ENCODE results near the gene FGF14.

DNA sequence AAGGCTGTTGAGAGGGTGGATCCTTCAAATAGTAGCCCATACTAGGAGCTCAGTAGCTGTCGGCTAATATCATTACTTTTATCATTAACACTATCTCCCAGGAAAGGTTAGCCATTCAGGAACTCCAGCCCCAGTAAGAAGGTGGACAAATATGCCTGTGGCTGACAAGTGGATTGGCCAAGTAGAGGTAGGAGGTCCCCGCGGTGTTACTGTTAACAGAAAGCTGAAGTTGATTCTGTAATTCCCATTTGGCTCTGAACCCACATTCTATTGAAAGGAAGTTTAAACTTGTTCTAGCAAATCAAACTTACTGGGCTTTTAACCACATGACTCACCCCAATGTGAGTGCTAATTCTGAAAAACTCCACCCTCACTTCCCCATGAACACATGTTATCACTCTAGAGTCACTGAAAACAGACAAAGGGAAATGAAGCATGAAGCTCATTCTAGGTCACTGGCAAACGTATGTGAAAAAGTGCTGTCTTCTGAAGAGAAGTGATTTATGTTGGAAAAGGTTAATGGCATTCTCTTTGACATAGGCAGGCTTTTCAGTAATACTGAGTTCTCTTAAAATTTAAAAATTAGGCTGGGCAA, 273.5 kb downstream of the FGF14 start:
- TF ChIP-seq CTCF (IDR thresholded peaks at IDR 0.05): no peak
- no peak for TF ChIP-seq POLR2A (IDR thresholded peaks at IDR 0.05)
